Hepatic stellate cell (primary cell): ENCODE data around the gene DNAJC7.
"Not testable (repeated sequence)": the region's sequence is repeated elsewhere in the genome, so short reads cannot be mapped to it uniquely, and the experiment has no call there.

ENCODE experiments used
- DNase-seq: peaks from one replicate; pipeline ENCODE4 v3.0.0; 2011; ENCODE audit warnings: low spot score

Gene DNAJC7

DNA sequence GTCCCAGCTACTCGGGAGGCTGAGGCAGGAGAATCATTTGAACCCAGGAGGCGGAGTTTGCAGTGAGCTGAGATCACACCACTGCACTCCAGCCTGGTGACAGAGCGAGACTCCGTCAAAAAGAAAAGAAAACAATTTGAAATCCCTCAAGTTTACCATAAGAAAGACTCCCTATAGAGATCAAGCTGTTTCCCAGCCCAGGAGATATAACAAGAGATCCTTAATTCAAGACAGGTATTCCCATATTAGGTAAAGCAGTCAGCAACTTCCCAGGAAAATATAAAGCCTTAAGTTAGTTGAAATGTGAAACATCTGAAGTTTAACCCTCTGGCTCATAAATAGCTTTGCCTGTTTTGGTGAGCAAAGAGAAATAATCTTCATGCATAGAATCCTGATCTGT, 4.9 kb downstream of the DNAJC7 start:
- DNase-seq = not testable (repeated sequence)

DNA sequence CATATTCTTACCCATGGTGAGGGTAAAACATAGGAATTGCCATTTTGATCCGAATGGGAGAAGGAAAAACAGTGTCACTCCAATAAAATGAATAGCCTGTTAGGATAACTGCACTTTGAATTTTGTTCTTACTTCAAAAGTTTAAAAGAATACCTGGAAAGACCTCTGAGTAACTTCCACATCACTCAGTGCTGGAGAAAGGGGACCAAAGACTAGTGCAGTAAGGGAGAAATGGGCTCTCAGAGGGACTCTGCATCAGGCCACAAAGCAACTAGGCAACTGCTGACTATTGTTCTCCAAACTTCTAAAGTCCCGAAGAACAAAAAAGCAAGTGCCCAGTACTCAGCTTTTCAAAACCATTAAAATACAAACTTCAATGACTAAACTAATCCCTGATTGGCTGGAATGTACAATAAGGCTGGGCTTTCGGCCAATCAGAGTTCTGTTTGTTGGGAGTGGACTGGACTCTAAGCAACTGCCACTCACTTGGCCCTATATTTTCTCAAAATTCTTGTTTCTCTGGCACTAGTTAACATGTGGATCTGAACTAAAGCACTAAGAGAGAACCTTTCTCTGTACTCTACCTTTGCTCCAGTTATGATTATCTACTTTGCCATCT, 6.2 kb downstream of the DNAJC7 start:
- peak; percentile 72 for DNase-seq

DNA sequence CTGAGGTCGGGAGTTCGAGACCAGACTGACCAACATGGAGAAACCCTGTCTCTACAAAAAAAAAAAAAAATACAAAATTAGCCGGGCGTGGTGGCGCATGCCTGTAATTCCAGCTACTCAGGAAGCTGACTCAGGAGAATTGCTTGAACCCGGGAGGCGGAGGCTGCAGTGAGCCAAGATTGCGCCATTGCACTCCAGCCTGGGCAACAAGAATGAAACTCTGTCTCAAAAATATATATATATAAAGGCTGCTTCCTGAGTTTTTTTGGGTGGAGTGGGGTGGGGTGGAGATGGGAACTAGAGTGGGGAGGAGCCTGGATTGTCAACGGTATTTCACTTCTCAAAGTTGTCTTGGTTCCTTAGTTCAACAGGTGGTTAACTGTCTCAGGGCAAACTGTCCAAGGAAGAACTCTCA, 7.0 kb downstream of the DNAJC7 start:
- DNase-seq = not testable (repeated sequence)

DNA sequence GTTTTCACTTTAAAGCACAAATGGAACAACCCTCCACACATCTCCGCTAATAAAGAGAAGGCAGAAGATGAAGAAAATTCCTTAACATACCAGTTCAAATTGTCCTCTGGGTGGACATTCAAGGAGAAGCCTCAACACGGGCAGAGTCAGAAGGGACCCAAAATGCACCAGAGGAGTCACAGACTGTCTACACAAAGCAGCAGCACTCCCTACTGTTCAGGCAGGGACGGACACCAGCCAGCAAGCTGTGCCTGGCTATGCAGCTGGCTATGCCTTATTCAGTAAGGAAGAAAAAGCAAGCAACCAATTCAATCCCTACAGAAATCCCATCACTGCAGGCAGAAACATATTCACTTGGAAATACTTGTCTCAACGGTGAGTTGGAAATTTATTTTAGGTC, 8.1 kb downstream of the DNAJC7 start:
- DNase-seq = no peak

DNA sequence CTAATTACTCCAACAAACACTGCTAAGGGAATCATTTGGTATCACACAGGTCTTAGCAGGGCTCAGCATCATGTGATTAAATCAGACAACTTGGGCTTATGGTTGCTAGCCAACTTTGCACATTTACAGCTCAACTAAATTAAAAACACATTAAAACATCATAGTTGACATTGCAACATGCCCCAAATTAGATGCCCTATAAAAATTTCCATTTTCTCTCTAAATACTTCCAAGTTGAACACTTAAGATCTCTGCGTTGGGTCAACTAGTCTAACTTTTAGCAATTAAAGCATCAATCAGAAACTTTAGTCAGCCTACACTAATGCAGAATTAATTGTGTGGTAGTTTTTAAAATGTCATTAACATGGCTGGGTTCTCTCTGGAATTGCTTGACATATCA, 12.1 kb downstream of the DNAJC7 start:
- DNase-seq = no peak

DNA sequence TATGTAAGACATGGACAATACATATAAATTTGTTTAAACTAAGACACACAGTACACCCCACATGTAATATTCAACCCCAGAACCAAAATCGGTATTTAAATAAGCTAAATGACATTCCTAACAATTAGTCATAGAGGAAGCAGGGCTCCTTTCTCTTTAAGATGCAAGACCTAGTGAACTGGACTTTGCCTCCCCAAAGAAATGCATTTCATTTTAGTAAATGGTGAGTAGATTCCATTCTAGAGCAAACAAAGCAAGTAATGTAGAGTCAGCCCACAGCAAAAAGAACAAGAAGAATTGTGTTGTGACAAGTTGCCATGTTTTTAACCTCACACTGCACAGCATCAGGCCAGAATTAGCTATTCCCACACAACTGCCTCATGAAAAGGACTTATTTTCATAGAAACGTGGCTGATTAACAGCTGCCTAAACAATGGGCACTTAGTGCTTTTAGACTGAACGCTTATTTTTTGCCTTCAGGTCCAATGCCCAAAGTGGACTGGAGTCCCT, 14.4 kb downstream of the DNAJC7 start:
- peak; percentile 52 for DNase-seq

DNA sequence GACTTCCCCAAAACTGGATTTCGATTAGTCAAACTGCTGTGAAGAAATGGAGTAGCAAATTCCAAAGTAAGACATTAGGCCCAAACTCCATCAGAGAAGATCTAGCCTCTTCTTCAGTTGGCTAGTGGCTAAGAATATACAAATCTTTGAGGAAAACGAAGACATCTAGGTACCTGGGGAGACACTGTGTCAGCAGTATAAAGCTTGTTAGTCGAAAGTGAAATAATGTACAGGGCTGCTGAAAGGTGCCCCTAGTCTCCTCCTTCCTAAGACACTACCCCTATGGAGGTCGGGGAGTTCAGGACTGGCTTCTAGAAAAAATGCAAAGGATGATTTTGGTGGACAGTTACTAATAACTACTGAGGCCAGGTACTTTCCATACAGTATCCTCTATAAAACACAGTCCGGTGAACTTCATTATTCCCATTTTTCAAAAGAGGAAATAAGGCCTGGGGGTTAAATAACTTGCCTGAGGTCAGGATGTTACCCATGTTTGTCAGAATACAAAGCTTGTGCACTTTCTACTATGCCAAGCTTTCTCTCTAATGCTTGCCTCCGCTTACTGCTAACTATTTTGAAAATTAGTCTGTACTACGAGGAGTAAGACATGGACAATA, 15.0 kb downstream of the DNAJC7 start:
- no peak for DNase-seq

DNA sequence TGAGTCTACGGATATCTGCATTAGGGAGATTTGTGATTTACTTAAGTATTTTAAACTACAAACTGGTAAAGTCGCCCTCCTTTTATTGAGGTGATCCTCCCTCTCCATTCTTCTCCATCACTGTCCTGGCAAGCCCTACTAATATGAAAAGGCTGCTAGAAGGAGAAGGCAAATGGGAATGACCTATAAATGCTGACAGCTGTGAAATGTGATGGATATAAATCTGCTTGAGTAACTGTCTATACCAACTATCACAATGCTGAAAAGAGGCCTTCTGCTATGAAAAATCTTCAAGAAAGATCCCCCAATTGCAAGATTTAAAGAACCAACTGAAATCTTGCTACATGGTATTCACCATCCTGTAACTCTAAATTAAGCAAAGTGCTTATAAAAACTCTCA, 15.5 kb downstream of the DNAJC7 start:
- DNase-seq = no peak

DNA sequence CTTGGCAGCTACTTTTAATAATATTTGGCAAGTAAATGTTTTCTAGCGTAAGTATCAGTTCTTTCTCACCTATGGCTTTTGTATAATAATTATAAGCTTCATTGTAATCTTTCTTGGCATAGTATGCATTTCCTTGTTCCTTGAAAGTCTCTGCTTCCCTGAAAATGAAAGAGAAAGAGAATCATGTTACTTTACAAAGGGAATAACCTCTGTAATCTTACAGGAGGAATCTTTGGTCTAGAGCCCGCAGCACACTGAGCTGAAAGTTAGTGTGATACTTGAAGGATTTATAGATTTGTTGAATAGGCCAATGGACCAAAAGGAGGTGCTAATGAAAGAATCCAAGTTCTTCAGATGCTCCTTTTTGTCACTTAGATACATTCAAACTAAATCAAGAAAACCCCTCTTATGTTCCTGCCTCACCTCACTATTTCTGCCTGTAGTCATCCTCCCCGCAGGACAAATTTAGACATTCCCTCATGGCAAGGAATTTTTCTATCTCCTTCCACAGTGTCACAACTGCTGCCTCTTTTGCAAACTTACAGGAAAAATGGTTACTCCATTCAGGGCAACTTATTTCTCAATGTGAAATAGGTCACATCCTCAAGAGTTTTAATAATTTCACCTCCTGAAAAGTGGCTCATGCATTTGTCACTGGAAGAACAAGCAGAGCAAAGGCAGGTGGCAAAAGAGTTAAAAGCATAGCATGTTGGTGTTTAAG, 16.7 kb downstream of the DNAJC7 start:
- no peak for DNase-seq

DNA sequence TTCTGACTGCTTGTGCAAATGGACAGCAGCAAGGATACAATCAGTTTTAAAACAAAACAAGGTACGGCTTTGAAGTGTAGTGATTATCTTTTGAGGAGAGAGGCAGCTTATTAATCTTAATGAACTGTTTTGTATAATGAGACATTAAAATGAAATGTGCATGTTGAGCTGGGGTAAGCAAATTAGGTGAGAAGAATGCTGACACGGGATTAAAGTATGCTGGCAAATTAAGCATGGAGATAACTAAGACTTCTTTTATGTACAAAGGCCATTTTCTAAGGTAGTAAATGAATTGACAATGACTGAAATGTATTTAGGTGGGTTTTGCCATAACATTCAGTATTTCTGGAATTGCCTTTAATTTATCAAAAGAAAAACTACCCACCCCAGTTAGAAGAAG, 18.7 kb downstream of the DNAJC7 start:
- DNase-seq = no peak

DNA sequence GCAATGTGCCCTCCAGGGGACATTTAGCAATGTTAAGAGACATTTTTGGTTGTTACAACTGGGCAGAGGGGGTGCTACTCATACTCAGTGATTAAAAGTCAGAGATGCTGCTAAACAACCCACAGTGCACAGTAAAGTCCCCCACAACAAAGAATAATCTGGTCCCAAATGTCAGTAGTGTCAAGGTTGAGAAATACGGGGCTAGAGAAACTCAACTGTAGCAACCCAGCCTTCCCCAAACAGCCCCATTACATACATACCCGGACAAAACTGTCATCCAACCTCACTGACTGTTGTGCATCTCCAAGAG, 20.4 kb downstream of the DNAJC7 start:
- DNase-seq = no peak

DNA sequence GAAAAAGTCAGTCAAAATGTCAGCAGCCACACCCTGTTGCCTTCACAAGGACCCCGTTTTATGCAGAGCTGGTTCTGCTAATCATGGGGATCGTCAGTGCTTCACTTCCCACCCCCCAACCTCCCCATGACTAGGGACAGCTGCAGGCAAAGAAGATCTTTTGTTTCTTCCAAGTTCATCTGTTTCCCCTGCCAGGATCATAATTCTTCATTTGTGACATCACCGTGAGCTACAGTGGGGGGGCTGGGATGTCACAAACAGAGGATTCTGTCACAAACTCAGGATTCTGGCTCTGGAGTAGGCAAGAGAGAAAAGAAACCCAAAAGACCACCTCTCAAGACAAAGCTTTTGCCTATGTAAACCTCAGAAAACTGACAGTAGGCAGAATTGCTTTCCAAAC, 24.7 kb downstream of the DNAJC7 start:
- DNase-seq = no peak

DNA sequence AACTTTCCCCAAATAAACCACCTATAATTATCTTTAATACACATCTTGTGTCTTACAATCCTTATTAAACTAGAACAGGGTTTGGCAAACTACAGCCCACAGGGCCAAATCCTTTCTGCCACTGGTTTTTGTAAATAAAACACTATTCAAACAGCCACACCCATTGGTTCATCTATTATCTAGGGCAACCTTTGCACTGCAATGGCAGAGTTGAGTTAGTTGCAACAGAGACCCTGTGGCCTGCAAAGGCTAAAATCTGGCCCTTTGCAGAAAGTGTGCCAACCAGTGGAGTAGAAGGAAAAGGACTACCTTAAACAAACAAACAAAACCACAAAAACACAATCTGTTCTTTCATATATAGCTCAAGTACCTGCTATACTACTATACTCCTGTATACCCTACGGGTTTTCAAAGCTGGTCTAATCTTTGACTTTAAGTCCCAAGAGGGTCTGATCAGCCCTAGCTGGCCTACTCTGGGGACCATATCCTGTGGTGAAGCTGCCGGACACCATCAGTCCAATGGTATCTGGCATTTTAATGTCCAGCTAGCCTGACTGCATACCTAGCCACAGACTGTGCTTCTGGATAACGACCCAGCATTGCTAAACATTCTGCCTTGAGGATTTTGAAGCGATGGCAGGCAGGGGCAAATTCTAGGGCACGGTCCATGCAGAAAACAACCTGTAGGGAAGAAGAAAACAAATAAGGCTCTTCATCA, 27.4 kb downstream of the DNAJC7 start:
- no peak for DNase-seq

DNA sequence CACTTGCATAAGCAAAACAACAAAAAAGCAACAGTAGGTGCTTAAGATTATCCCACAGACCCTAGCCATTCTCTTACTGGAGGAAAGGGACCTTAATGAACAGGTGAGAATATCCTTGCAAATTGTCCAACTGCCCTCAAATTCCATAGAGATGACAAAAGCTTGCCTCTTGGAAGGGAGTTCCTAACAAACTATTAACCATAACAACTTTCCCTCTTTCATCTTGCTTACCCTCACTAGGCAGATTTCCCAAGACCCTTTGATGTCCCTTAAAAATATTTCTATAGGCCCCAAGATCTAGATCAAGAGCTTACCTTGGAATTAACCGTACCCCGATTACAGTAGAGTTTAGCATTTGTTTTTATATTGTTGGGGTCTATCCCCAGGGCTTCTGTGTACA, 28.8 kb downstream of the DNAJC7 start:
- DNase-seq = no peak

DNA sequence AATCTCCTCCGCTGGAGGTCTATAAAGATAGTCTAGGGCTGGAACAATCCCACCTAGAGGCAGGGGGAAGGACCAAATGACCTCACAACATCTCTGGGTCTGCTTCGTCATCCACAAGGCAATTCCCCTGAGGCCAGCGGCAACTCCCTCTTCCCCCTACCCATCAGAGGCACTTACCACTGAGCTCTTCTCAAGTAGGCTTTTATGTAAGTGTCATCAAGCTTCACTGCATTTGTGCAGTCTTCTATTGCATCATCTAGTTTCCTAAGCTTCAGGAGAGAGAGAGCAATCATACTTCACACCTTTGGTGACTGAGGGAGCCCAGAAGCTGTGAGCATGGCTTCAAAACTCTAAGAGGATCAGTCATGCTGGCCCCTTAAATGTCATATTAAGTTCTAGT, 29.6 kb downstream of the DNAJC7 start:
- no peak for DNase-seq

DNA sequence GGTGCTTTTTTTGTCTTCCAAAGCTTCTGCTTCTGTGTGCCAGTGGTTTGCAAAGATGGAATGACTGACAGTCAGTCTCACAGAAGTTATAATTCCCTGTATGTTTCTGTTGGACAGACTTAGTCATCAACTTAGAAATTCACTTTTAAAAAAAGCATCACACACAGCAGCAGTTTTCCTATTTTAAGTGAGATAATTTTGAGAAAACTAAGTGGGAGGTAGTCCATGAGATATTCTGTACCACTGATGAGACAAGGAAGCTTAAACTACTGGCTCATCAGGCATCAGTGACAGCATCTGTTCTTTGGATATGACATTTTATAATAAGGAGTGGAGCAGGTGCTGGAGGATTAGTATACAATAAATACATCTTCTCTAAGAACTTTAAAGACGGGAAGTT, 30.6 kb downstream of the DNAJC7 start:
- DNase-seq = no peak

DNA sequence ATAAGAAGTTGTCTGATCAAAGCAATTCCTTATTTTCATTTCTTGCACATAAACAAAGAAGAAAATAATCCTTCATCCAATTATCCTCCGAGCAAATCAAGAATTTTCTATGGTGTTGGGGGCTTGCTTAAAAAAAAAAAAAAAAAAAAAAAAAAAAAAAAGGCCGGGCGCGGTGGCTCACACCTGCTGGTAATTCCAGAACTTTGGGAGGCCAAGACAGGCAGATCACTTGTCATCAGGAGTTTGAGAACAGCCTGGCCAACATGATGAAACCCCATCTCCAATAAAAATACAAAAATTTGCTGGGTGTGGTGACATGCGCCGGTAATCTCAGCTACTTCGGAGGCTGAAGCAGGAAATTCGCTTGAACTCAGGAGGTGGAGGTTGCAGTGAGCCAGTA, 31.3 kb downstream of the DNAJC7 start:
- DNase-seq = no peak

DNA sequence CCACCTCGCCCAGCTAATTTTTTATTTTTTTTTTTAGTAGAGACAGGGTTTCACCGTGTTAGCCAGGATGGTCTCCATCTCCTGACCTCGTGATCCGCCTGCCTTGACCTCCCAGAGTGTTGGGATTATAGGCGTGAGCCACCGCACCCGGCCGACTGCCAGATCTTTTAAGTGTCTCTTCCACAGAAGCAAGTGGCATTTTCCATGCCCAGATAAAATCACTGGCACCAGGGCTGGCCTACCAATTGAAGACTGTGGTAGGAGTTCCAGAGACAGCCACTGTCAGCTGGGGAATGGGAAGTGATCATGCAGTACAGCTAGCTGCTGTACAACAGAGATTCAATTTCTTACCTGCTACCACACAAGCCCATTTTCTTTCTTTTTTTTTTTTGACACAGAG, 32.8 kb downstream of the DNAJC7 start:
- no peak for DNase-seq

DNA sequence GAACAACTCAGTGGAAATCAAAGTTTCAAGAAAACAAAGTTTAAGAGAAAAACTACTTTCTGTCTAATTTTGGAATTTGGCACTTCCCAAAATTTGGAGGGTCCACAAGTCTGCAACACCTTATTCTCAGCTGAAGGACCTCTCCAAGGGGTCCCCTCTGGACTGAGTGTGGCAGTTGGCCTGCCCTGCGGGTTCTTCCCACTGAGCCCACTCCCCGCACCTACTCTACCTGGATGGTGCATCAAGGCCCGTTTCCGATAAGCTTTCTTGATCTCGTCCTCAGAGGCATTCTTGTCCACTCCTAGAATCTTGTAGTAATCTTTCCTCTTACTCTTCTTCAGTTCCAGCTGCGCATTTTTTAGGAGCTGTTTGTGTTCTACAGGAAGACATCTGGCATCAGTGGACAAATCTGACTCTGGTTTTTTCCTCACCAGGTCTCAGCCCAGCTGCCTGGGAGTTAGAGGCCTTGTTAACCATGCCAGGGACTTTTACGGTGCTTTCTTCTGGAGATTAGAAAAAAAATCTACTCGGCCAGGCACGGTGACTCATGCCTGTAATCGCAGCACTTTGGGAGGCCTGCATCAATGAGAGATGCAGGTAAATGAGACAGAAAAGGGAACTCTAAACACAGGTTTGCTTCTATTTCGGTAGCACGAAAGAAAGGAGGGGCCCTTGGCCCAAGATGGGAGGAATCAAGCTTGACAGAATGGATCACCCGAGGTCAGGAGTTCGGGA, 35.0 kb downstream of the DNAJC7 start:
- no peak for DNase-seq

DNA sequence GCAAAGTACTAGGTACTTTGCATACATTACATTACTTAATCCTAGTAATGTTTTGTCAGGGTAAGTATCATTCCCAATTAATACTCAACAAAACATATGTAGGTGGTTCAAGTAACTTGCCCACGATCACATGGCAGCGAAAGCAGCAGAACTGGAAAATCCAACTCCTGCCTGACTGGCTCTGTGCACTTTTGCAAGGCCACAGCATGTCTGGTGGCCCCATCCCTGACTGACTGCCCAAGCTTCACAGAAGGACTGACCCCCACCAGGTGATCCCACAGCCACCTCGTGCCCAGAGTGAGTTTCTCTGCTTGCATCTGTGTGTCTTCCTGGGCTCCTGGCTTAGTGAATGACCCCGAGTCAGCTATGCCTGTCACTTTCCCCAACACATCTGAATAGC, 39.2 kb downstream of the DNAJC7 start:
- no peak for DNase-seq

DNA sequence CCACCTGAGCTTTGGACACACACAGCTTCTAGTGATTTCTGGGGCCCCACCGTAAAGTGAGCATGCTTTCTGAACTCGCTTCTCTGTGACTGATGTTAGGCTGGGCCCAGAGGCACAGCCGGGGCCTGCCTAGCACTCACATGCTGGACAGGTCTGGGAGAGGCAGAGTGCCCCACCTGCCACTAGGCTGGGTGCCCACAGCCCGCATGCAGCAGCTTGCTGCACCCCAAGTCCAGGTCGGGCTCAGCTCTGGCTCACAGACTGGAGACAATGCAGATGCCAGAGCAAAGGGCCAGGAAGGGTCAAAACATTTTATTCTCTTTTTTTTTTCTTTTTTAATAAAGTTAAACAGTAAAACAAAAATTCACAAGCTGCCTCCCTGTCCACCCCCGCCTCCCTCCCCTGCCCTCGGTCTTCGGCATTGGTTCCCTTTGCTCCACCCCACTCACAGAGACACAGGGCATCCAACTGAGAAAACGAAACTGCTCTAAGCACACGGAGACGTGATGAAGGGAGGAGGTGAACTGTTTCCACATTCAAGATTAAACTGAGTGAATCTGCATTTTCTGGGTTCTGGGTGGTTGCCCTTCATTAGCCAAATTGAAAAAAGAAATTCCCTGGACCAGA, 41.0 kb downstream of the DNAJC7 start:
- no peak for DNase-seq
